A172 (cell line): ENCODE data around the gene TMPRSS13. TPM values are rescaled to one million over a fixed set of nuclear protein-coding genes. Genes with fewer than 3 reads are reported as not detected.

Source experiments
- DNase-seq: peaks from one replicate; pipeline ENCODE4 v3.0.0-alpha.2; 2015; ENCODE audit warnings: low spot score
- total RNA-seq: library from RNA; depleted of rRNA; stranded (reverse); fragments of >200 nt; shearing (Covaris generic); gene quantifications from 2 replicates; pipeline ENCODE4 v1.2.3, GENCODE V29; 2014; rRNA removed

The TMPRSS13 gene
- total RNA-seq, 1 experiment from 2014 or later, result not detected

- DNase-seq, result no peak
Observed at GRCh38 chr11:117855912-117856651, 73.1 kb downstream of the TMPRSS13 start.

GRCh38 chr11:117855186-117855845 is 73.9 kb downstream of the TMPRSS13 start:
- no peak for DNase-seq

GRCh38 chr11:117852309-117852708 is 76.9 kb downstream of the TMPRSS13 start:
- DNase-seq, result no peak

GRCh38 chr11:117851852-117852251 is 77.3 kb downstream of the TMPRSS13 start:
- no peak for DNase-seq

GRCh38 chr11:117851106-117851505 is 78.1 kb downstream of the TMPRSS13 start:
- no peak for DNase-seq

Other genes with a start within 250 kb of the TMPRSS13 start
- not detected in 2 replicates for gene DSCAML1, start 132.2 kb downstream of the TMPRSS13 start, total RNA-seq
- gene FXYD2, start 104.7 kb downstream of the TMPRSS13 start, total RNA-seq, result not detected in 2 replicates
- gene FXYD6, start 52.7 kb downstream of the TMPRSS13 start, total RNA-seq, result 2.1 and 2.9 TPM in 2 replicates
- gene IL10RA, start 57.0 kb upstream of the TMPRSS13 start, total RNA-seq, result 0.12 TPM in 1 of 2 replicates, not detected in the other
- gene TMPRSS4, start 147.7 kb upstream of the TMPRSS13 start, total RNA-seq, result not detected in 2 replicates
- gene SMIM35, start 157.6 kb upstream of the TMPRSS13 start, total RNA-seq, result not detected in 2 replicates
- 0.84 TPM in 1 of 2 replicates, not detected in the other for gene SCN4B, start 223.4 kb upstream of the TMPRSS13 start, total RNA-seq
- not detected in 2 replicates for gene SCN2B, start 247.2 kb upstream of the TMPRSS13 start, total RNA-seq